T-helper 9 cell (primary cell): ENCODE measurements around the gene TRIO.
"Not testable (repeated sequence)": the region's sequence is repeated elsewhere in the genome, so short reads cannot be mapped to it uniquely, and the experiment has no call there.

Experiments used
- DNase-seq: peaks from one replicate; pipeline ENCODE4 v3.0.0-alpha.2; 2020

Gene TRIO

DNA sequence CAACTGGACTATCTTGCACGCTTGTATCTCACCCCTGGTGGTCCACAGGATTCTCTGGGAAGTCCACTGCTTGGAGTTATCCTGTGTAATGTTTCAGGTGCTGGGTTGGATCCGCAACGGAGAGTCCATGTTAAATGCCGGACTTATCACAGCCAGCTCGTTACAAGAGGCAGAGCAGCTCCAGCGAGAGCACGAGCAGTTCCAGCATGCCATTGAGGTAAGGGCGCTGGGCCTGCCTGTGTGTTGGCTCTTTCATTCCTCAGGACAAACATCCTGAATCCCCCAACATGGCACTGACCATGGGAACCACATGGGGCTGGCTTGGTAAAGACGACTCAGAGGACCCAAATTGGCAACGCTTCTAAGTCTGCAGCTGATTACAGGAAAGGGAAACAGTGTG, 223.6 kb downstream of the TRIO start:
- DNase-seq: no peak

DNA sequence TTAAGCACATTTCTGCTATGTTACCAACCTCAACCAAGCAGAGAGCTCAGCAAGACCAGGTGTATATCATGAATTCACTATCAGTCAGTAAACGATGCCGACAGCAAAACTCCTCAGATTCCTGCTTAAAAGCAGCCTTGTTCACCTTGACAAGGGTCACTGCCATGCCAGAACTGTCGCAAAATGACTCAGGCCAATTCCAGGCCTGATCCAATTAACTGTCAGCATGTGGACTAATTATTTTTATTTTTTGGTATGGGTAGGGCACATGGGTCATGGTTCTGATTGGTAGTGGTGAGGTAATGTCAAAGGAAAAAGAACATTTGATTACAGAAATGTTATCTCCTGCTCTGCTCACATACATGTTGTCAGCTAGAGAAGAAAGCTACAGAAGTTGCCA, 224.2 kb downstream of the TRIO start:
- DNase-seq: no peak

DNA sequence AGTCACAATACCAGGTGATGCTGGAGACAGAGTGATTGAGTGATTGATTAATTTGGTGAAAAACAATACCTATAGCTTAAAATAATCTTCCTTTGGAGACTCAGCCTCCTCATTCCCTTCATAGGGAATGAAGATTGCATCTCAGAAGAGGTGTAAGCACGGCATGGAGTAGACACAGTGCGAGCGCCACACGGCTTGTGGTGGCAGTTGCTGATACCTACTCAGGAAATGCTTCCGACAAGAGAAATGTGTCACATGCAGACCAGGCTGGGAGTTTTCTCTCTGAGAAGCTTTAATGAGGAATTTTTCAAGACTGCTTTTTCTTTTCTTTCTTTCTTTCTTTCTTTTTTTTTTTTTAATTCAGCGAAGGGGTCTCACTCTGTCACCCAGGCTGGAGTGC, 226.6 kb downstream of the TRIO start:
- no peak for DNase-seq

DNA sequence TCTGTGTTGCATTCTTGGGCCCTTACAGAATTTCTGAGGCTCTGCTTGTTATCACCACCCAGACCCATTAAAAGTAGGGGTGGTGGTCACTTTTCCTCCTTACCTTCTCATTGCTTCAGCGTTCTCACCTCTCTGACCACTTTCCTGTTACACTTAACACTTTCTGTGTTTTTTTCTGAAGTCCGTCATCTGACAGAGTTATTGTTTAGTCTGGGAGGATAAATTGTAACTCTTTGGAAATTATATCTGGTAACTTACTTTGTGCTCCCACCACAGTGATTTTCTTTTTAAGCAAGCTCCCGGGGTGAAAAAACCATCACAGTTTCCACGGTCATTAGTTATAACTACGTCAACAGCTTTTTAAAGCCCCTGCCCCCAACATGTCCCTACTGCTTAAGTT, 227.2 kb downstream of the TRIO start:
- DNase-seq: no peak

DNA sequence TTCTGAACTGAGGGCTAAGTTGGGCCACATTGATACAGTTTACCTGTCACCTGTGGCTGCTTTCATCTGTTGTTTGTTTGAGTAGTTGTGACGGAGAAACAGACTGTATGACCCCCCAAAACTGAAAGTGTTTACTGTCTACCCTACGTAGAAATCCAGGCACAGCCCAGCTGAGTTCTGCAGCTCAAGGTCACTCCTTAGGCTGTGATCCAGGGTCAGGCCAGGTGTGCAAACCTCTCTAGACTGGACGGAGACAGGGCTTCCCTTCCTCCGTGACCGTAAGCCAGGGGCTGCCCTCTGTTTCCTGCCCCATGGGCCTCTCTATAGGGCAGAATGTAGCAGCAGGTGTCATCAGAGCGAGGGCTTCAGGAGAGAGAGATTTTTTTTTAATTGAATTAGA, 230.5 kb downstream of the TRIO start:
- no peak for DNase-seq

DNA sequence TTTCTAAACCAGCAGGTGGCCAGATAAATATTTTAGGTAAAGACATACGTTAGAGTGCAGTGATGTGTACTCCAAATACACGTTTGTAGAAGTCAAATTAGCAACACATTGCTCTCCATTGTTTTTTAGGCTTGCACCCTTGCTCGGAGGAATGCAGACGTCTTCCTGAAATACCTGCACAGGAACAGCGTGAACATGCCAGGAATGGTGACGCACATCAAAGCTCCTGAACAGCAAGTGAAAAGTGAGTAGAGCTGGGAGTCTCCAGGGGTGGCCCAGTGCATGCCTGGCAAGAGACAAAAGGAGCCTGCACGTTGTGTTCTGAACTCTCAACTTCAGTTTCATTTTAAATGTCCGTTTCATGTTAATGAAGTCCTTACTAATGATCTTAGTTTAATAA, 231.0 kb downstream of the TRIO start:
- DNase-seq: no peak

DNA sequence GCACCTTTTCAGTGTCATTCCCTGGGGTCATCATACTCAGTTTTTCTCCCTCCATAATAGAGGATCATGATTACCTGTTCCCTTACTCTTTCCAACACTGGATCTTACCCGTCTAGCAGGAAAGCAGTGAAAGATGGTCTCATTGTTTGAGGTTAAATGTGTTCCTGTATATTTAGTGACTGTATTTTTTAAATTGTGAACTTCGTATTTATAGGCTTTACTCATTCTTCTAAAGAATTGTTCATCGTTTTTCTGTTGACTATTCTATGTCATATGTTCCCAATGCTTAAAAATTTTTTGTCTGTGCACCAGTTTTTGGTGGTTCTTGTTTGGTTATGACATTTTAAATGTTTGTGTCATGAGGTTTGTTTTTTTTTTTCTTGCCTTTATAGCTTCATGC, 233.6 kb downstream of the TRIO start:
- no peak for DNase-seq

DNA sequence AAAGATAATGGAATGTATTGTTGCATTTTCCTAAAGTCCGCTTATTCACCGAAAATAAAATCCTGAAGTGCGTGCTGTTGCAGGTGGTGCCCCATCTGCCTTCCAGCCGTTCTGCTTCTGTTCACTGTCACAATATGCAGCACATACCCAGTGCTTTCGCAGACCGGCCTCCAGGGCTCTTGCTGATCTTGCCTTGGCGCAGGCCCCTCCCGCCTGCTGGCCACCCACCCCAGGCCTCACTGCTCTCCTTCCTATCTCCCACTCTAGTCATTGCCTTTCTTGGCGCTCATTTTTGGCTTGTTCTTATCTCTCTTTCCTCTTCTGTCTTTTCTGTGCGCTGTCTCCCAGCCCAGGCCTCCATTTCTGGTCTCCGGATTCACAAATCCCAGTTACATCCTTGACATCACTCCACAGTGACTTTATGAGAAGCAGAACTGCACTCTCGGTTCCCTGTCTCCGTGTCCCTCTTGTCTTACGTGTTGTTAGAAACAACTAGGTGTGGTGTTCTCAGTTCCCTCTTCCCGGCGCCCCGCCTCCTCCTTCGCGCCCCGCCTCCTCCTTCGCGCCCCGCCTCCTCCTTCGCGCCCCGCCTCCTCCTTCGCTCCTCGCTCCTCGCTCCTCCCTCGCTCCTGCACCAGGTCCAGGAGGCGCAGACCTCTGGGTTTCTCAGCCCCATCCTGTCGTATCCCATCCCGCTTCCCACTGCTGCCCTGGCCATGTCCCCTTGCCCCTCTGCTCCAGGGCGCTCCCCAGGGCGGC, 236.8 kb downstream of the TRIO start:
- no peak for DNase-seq

DNA sequence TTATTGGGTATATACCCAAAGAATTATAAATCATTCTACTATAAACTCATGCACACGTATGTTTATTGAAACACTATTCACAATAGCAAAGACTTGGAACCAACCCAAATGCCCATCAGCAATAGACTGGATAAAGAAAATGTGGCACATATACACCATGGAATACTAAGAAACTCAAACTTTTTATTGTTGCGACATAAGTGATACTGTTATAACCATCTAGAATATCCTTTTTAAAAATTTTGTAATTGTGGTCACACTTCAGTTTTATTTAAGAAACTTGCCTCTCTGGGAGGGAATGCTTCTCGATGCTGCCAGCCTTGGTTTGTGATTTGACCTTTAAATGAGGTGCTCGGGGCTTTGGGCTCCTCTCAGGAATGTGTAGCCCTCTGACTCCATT, 237.6 kb downstream of the TRIO start:
- DNase-seq: no peak

DNA sequence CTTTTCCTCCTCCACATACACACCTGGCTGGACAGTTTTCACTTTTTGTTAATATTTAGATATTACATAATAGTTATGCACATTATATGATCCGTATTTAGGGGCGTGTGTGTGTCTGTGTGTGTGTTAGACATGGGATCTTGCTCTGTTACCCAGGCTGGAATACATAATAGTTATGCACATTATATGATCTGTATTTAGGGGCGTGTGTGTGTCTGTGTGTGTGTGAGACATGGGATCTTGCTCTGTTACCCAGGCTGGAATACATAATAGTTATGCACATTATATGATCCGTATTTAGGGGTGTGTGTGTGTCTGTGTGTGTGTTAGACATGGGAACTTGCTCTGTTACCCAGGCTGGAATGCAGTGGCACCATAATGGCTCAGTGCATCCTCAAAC, 239.5 kb downstream of the TRIO start:
- DNase-seq: no peak

DNA sequence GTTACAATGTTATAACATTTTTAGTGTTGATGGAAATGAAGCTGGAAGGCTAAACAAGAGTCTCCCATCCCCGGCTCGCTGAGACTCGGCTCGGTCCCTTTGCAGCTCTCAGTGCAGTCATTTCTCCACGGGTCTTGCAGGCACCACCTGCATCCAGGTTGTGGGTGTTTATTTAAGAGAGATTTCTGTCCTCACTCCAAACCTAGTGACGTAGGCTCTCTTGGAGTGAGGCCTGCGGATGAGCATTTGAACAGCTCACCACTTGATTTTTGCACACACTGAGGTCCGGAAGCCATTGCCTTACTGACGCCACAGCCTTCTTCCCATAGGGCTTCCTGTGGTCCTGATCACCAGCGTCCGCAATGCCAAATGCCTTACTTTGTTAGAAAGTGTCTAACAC, 240.8 kb downstream of the TRIO start:
- DNase-seq: no peak

DNA sequence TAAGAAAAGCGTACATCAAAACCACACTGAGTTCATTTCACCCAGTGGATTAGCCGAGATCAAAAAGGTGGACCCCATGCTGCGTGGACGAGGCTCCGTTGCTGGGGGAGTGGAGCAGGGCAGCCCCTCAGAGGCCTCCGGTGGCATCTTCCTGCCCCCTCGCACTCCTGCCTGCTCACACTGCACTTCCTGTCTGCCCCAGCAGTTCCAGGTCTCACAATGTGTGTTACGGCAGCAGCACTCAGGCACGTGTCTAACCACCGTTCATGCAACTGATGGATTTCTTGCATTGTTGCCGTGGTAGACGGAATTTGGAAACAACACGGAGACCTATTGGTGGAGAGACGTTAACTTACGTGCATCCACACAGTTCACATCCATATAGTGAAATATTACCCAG, 241.9 kb downstream of the TRIO start:
- DNase-seq: no peak

DNA sequence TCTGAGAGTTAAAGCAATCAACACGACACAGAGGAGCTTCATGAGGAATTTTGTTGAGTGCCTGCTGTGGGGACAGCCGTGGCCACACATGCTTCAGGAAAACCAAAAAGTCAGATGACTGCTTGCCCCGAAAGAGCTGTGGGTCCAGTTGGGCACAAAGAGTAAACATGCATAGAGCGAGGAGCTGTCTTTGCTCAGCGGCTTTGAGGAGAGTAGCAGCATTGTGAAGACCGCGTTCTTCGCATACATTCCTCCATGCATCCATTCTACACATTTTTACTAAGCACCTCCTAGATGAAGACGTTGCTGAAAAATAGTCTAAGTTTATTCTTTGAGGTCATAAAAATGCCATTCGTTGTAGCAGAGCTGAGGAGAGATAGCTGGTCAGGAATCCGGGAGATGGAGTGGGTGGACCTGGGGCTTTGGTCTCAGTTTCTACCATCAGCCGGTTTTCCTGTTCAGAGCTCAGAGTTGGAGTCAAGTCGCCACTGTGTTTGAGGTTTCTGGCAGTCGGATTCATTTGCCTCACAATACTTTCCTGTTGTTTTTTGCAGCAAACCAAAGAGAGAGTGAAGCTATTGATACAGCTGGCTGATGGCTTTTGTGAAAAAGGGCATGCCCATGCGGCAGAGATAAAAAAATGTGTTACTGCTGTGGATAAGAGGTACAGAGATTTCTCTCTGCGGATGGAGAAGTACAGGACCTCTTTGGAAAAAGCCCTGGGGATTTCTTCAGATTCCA, 243.9 kb downstream of the TRIO start:
- DNase-seq: no peak

DNA sequence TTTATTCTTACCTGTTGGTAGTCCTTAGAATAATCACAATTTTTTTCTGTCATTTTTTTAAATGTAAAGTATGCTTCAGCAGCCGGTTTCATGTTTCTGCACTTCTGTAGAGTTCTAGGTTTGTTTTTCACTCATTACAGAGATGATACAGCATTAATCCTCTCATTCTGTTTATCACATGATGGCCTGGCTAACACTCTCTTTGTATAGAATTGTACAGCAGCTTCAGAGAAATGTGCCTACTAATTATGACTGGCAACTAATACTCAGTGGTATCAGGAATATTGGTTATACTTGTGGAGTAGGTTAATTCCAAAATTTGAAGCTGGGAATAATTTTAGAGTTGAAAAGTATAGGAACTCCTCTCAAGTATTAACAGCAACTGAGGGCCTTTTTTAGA, 245.6 kb downstream of the TRIO start:
- DNase-seq: no peak

DNA sequence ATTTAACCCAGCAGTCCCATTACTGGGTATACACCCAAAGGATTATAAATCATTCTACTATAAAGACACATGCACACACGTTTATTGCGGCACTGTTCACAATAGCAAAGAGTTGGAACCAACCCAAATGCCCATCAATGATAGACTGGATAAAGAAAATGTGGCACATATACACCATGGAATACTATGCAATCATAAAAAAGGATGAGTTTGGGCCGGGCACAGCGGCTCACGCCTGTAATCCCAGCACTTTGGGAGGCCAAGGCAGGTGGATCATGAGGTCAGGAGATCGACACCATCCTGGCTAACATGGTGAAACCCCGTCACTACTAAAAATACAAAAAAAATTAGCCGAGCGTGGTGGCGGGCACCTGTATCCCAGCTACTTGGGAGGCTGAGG, 249.4 kb downstream of the TRIO start:
- not testable (repeated sequence) for DNase-seq

DNA sequence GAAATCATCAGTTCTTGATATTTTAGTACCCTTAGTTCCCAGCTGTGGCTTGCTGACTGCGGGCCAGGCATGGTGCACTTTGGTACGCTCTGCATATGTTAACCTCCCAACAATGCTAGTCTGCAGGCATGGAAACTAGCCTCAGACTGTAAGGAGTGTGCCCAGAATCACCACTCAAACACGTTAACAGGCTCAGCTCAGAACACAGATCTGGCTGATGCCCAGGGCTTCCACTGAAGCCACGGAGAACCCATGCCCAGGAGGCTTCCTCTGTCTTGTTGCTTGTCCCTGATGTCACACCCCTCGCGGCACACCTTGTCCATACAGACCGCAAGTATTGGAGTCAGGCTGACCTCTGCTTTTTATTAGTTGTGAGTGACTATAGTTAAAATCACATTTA, 251.2 kb downstream of the TRIO start:
- no peak for DNase-seq

DNA sequence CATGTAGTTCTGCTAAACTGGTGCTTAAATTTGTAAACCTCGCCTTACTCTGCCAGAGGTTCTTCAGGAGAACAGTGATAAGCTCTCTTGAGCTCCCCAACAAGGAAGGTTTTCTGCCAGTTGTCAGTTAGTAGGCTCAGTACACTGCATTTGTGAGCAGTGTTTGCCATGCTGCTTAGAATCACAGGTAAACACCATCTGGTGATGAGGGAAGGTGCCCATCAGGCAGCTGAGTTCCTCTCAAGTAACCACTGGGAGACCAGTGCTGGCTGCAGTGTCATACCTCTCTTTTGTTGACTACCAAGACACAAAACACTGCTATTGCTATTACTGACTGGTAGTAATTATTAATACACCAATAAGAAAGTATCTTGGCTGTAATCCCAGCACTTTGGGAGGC, 252.3 kb downstream of the TRIO start:
- DNase-seq: no peak

DNA sequence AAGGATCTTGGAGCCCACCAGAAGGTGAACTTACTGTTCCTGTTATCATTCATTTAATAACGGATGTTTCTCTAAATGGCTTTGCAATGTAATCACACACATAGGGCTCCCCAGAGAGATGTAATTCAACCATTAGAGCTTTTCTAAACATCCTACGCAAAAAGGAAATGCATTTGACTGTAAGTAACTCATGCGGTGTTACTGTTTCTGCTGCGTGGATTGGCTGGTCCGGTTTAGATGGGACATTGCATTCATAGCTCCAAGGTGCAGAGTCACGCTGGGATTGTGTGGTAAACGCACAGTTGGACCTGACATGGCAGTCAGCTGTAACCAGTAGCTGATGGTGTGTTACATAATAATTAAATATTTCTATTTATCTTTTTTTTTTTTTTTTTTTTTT, 252.9 kb downstream of the TRIO start:
- DNase-seq: no peak

DNA sequence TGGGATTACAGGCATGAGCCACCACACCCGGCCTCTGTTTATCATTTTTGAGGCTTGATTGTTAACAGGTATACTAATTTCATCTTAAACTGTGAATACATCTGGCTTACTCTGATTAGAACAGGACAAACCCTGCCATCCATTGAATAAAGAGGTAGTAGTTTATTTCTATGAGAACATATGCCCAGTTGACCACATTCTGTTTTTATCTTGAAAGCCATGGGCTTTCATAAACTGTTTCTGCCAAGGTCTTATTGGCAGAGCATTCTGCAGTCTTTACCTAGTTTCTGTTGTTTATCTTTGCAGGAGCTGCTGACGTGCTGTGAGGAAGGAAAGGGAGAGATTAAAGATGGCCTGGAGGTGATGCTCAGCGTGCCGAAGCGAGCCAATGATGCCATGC, 253.6 kb downstream of the TRIO start:
- no peak for DNase-seq

DNA sequence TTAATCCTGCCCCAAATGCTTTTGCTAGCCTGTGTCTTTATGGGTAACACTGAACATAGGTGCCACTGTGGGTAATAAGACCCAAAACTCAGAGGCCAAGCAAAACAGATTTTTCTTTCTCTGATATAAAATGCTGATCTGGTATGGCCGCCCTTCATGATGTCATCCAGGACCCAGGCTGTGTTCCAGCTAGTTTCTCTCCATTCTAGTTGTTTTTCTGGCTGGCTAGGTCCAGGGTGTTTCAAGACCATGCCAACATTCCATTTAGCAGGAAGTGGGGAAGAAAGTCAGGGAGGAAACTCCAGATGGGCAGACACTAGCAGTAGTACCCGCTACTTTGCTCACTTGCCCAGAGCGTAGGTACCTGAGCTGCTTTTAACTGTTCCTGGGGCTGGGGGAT, 254.6 kb downstream of the TRIO start:
- DNase-seq: no peak

DNA sequence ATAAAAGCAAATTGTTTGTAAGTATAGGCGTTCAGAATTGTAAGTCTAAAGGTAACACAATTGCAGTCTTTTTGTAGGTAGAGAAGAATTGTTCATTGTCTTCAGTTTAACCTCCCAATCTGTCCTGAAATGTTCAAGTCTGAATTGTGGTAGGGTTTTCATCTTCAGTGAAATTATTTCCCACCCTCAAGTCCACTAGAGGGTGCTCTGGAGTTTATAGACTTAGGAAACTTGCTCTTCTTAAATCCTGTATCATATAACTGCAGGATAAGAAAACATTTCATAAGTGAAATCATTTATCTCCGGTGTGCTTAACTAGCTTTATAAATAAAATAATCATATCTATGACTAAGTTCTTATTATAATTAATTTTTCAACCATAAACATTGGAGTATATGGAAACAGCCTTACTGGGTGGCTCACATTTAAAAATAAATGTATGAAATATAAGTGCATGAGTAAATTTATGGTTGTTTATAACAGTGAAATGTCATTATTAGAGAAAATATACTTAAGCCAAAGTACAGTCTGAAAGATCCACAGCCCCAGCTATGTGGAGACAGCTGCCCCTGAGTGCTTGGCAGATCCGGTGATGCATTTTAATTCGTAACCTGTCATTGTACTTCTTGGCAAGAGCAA, 256.0 kb downstream of the TRIO start:
- no peak for DNase-seq

DNA sequence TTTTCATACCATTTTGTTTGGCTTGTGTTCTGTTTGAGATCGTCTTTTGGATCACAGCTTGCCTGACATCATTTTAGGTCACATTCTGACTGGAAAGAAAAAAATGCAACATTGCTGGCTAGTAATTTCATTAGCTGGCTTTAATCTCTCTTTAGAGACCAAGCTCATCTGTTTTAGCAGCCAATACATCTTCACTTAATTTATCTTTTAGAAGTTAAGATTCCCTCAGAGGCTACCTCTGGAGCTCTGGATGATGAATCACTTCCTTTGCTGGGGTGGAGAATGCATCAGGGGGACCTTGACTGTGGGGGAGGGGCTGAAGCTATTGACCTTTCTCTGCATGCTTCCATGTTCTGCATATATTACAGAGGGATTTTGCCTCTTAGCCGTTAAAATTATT, 256.9 kb downstream of the TRIO start:
- DNase-seq: no peak

DNA sequence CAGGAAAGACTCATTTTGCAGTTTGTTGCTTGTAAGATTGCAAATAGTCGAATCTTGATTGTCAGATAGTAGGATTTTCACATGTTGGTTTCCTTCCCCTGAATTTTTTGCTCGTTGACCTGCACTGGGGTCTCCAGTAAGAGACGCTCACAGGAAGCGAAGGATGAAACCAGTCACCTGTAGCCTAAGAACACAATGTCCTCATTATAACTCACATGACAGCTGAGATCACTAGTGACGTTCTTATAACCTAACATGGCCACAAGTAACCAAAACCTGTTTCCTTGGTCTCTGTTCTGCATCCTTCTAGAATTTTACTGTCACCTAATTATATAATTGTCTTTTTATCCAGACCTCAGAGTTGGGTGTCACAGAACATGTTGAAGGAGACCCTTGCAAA, 257.5 kb downstream of the TRIO start:
- DNase-seq: no peak

DNA sequence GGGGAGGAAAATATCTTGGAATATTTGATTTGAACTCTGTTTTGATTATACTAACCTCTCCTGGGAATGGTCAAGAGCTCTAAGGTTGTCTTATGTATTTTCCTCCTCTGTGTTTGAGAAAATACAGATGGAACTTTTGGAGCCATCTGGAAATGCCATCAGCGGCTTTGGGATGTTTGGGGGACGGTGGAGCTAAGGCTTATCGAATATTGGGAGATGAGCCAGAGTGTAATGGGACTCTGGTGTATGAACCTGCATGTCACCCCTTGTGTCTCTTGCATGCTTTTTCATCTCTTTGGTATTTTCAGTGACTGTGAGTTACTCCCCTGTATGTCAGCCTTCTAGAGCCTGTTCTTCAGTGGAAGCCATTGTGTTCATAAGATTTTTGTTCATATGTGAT, 258.5 kb downstream of the TRIO start:
- DNase-seq: no peak
